Tibial artery (tissue), 4 donors: Measurements from ENCODE around the gene PLG.
"Not testable (repeated sequence)": the region's sequence is repeated elsewhere in the genome, so short reads cannot be mapped to it uniquely, and the experiment has no call there.

ENCODE experiments used
- DNase-seq, 2 donors: peaks; one replicate each; pipeline ENCODE4 v3.0.0-alpha.2; 2019
- H3K27ac ChIP-seq, 2 donors: fragments of 200-600 bp; sonication (generic) in 1 of 2; 1 replicate in 1 of 2; 2 replicates in 1 of 2; pipeline ENCODE4 v1.5.1; 2018 to 2019; ENCODE audit warnings: mild to moderate bottlenecking in 1 of 2
- H3K27me3 ChIP-seq, 2 donors: fragments of 200-600 bp; sonication (generic) in 1 of 2; one replicate each; pipeline versions ENCODE4 v1.5.1 to v1.6.0; 2016 to 2019
- H3K36me3 ChIP-seq, 3 donors: fragments of 200-600 bp; sonication (generic) in 2 of 3; one replicate each; pipeline ENCODE4 v1.5.1; 2016 to 2019; ENCODE audit warnings: mild to moderate bottlenecking in 2 of 3
- H3K4me1 ChIP-seq, 4 donors: fragments of 200-600 bp; sonication (generic) in 2 of 4; 1 replicate in 3 of 4; 2 replicates in 1 of 4; pipeline ENCODE4 v1.5.1; 2016 to 2019
- H3K4me3 ChIP-seq, 2 donors: fragments of 200-600 bp; sonication (generic) in 1 of 2; 1 replicate in 1 of 2; 2 replicates in 1 of 2; pipeline ENCODE4 v1.5.1; 2018 to 2019; ENCODE audit warnings: mild to moderate bottlenecking in 2 of 2
- H3K9me3 ChIP-seq, 3 donors: fragments of 200-600 bp; sonication (generic) in 1 of 3; one replicate each; pipeline ENCODE4 v1.5.1; 2016 to 2019
- CTCF ChIP-seq, 2 experiments: fragments of 200-600 bp in 1 of 2; fragments of 450-650 bp in 1 of 2; IDR thresholded peaks; one replicate each; pipeline ENCODE4 v1.5.1; 2017 to 2019; ENCODE audit warnings: antibody characterized with exemption in 2 of 2, mild to moderate bottlenecking in 1 of 2, moderate library complexity in 1 of 2
- intact Hi-C: fragments of 100-400 bp; cut with DNase I; formaldehyde crosslinking; loops from one replicate; pipeline ENCODE4 v1.15.0; 2023; ENCODE audit warnings: low total_unique reads

PLG gene

GRCh38 chr6:160775792-160776580, 73.9 kb downstream of the PLG start:
- no peak for DNase-seq
- Histone ChIP-seq H3K4me1 (no peaks in the 10 kb centered on the region), H3K4me3 (no peak overlapping the region), H3K27me3 (peaks cover 0 to 2% of the 10 kb centered on the region in 2 donors), H3K27ac (no peak overlapping the region), H3K9me3 (no peaks in the 10 kb centered on the region), H3K36me3 (no peaks in the 10 kb centered on the region)
- intact Hi-C loops: no loop called here
- no peak for TF ChIP-seq CTCF (IDR thresholded peaks at IDR 0.05)

GRCh38 chr6:160779095-160779494, 77.1 kb downstream of the PLG start:
- H3K4me1 ChIP-seq, H3K4me3 ChIP-seq, intact Hi-C loops, H3K9me3 ChIP-seq, H3K27ac ChIP-seq, H3K27me3 ChIP-seq, H3K36me3 ChIP-seq, DNase-seq: not testable (repeated sequence)

GRCh38 chr6:160780656-160781055, 78.6 kb downstream of the PLG start:
- H3K27me3 ChIP-seq, intact Hi-C loops, H3K4me1 ChIP-seq, H3K36me3 ChIP-seq, H3K27ac ChIP-seq, H3K9me3 ChIP-seq, H3K4me3 ChIP-seq, DNase-seq: not testable (repeated sequence)

GRCh38 chr6:160781298-160781697, 79.3 kb downstream of the PLG start:
- no peak for DNase-seq
- H3K27me3 ChIP-seq: no peaks in the 10 kb centered on the region
- intact Hi-C loops: no loop called here
- no peak overlapping the region for H3K4me3 ChIP-seq
- no peaks in the 10 kb centered on the region for H3K36me3 ChIP-seq
- no peak for TF ChIP-seq CTCF (IDR thresholded peaks at IDR 0.05)
- no peaks in the 10 kb centered on the region for H3K4me1 ChIP-seq
- no peak overlapping the region for H3K27ac ChIP-seq
- no peaks in the 10 kb centered on the region for H3K9me3 ChIP-seq

- no peak for DNase-seq
- H3K27me3 ChIP-seq: no peaks in the 10 kb centered on the region
- no peak for TF ChIP-seq CTCF (IDR thresholded peaks at IDR 0.05)
- H3K27ac ChIP-seq: no peak overlapping the region
- intact Hi-C loops: no loop called here
- H3K9me3 ChIP-seq: no peaks in the 10 kb centered on the region
- no peaks in the 10 kb centered on the region for H3K4me1 ChIP-seq
- H3K36me3 ChIP-seq: no peaks in the 10 kb centered on the region
- H3K4me3 ChIP-seq: no peak overlapping the region
These were observed 80.2 kb downstream of the PLG start for GRCh38 chr6:160782228-160782627.

- no peaks in the 10 kb centered on the region for H3K4me1 ChIP-seq
- no peak for TF ChIP-seq CTCF (IDR thresholded peaks at IDR 0.05)
- no peak overlapping the region for H3K27ac ChIP-seq
- H3K4me3 ChIP-seq: no peak overlapping the region
- no peaks in the 10 kb centered on the region for H3K36me3 ChIP-seq
- intact Hi-C loops: no loop called here
- no peak for DNase-seq
- H3K27me3 ChIP-seq: no peaks in the 10 kb centered on the region
- no peaks in the 10 kb centered on the region for H3K9me3 ChIP-seq
These were observed 81.7 kb downstream of the PLG start for GRCh38 chr6:160783741-160784140.

- DNase-seq, H3K36me3 ChIP-seq, H3K4me1 ChIP-seq, intact Hi-C loops, H3K4me3 ChIP-seq, H3K27me3 ChIP-seq, H3K27ac ChIP-seq, H3K9me3 ChIP-seq: not testable (repeated sequence)
These were observed 86.1 kb downstream of the PLG start for GRCh38 chr6:160788126-160788525.
